Right renal pelvis (tissue), 4 donors: Measurements from ENCODE around the gene NEK4. TPM values are rescaled to one million over a fixed set of nuclear protein-coding genes. Genes with fewer than 3 reads are reported as not detected.

ENCODE experiments used
- DNase-seq, 4 donors: peaks; one replicate each; pipeline ENCODE4 v3.0.0-alpha.2; 2013; ENCODE audit warnings: low read depth in 4 of 4, low spot score in 3 of 4, missing footprints in 1 of 4
- polyA plus RNA-seq, 4 donors: library from polyadenylated mRNA; unstranded; fragments of 120-200 nt; gene quantifications; one replicate each; pipeline ENCODE4 v1.2.1, GENCODE V29; 2013; ENCODE audit not compliant: insufficient read length in 4 of 4

NEK4 gene
- polyA plus RNA-seq, 4 donors: 23.0 to 27.6 (median 25.6) TPM

DNA sequence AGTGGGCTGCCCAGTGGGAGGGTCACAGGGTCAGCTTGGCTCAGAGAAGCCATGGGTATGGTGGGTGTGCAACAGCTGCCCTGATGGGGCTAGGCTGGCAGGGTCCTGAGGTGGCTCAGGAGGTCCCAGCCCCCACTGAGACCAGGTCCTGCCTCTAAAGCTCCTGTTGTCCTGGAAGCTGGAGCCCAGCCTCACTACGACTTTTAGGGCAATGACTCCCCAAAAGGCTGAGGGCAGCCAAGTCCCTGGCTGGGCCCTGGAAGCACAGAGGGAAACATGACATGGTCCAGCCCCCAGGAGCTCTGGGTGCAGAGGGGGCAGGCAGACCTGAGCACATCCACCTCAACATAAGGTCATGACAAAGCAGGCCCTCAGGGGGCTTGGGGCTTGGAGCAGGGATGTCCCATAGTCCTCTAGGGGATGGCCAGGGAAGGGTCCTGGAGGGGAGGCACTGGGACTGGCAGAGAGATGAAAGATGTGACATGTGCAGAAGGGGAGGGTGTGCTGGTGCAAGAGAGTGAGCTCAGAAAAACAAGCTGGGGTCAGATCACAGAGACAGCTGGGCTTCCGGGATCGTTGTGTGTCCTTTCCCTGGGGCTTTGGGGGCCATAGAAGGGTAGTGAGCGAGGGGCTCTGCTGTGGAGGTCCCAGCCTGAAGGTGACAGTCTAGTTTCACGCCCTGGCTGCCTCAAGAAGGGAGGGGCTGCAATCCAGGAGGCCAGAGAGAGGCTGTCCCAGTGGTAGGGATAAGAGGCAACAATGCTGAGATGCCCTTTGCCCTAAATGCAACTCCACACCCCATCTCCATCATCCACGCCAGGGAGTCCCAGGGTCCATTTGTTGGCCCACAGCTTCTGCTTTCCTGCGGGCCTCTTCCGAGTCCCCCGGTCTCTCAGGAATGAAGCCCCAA is 23.2 kb upstream of the NEK4 start:
- no peak for DNase-seq

DNA sequence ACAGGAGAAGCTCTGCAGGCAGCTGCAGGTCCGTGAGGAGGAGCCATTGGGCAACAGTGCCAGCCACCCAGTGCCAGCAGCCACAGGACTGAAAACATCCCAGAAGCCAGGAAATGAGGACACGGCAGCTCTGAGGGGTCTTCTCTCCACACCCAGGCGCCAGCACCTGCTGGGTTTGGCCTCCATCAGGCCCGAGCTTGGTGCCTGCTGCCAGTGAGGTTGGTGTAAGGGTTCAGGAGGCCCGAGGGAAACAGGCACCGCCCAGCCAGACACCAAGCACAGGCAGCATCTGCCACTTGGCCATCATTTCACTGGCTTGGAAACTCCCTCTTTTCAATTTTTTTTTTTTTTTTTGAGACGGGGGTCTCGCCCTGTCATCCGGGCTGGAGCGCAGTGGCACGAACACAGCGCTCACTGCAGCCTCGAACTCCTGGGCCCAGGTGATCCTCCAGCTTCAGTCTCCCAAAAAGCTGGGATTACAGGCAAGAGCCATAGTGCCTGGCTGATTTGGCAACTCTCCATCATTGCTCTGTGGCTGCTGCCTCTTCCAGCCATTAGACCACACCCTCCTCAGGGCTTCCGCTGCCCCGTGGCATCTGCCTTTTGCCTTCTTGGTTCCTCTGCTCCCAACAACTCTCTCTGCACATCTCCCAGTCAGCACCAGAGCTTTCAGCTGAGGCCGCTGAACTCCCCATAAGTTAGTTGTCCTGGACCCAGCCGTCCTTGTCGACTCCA is 22.4 kb upstream of the NEK4 start:
- DNase-seq: no peak

DNA sequence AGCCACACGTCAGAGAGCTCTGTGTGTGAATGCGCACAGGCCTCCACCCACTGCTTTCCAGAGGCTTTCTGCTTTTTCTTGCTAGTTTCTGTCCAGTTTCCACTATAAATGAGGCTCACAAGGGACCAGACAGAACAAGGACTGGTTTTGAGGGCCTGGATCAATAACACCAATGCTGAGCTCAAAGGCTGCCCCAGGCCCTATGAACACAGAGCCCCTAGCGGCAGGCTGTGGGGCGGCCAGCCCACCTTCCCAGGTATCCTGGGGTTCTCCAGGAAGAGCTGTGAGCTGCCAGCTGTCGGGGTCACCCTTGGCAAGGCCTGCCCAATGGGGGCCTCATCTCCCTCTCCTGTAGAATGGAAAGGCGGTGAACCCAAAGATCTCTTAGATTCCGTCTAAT is 21.7 kb upstream of the NEK4 start:
- no peak for DNase-seq

DNA sequence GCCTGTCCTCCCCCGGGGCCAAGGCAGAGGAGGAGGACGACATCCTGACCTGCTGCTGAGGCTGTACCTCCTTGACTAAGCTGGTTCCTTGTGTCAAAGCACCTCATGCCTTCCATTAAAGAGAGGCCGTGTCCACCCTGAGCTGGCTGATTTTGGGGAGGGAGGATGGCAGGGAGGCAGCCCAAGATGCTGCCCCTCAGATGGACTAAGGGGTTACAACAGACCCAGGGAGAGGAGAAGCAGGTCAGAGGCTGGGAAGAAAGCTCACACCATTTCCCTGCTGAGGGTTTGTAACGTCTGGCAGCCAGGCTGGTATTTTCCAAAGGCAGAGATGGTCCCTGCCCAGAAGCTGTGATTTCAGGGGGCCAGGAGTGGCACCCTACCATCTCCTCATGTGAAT is 21.2 kb upstream of the NEK4 start:
- DNase-seq: no peak

DNA sequence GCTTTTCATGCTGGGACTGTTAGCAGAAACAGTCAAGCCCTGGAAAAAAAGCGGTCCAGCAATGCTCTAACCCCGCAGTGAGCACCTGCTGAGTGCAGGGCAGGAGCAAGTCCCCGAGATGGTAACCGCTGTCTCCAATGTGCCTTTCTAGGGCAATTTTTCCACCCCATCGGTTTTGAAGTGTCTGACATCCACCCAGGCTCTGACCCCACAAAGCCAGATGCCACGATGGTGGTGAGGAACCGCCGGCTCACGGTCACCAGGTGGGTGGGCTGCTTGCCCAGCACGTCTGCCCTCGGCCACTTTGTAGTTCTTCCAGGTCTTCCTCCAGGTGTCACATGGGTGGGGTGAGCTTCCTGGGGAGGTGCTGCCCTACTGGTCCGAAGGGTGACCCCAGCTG is 20.6 kb upstream of the NEK4 start:
- no peak for DNase-seq

DNA sequence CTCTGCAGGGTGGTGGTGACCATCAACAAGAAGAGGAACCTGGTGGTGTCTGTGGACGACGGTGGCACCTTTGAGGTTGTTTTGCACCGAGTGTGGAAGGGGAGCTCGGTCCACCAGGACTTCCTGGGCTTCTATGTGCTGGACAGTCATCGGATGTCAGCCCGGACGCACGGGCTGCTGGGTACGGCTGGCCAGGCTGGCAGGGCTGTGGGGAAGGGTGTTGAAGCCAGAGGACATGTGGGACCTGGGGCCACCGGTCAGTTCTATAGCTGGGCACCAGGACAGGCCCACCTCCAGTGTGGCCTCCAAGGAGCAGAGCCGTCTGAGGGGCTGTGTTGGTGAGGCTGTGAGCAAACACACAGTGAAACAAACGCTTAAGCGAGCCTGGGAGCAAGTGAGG is 20.0 kb upstream of the NEK4 start:
- no peak for DNase-seq

DNA sequence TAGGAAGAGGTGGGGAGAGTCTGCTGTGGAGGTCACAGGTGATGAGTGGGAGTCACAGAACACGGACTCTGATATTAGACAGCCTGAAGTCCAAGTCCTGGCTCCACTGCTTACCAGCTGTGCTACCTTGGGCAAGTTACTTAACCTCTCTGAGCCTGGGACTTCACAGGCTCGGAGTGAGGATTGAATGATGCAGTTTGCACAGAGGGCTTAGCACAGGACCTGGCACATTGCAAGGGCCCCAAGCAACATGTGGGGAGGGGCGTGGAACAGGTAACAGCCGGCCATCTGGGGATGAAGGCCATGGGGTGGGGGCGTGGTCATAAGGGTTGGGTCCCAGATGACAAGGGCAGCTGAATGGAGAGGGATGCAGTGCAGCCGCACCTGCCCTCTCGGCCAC is 19.6 kb upstream of the NEK4 start:
- no peak for DNase-seq

DNA sequence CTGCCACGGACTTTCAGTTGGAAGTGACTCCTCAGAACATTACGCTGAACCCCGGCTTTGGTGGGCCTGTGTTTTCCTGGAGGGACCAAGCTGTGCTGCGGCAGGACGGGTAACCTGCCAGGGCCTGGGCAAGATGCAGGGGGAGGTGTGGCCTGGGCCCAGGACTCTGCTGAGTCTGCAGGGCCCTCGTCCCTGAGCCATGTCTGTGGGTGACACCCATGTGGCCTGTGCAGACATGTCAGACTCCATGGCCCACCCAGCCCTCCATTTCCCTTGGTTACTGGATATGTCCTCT is 19.0 kb upstream of the NEK4 start:
- DNase-seq: no peak

DNA sequence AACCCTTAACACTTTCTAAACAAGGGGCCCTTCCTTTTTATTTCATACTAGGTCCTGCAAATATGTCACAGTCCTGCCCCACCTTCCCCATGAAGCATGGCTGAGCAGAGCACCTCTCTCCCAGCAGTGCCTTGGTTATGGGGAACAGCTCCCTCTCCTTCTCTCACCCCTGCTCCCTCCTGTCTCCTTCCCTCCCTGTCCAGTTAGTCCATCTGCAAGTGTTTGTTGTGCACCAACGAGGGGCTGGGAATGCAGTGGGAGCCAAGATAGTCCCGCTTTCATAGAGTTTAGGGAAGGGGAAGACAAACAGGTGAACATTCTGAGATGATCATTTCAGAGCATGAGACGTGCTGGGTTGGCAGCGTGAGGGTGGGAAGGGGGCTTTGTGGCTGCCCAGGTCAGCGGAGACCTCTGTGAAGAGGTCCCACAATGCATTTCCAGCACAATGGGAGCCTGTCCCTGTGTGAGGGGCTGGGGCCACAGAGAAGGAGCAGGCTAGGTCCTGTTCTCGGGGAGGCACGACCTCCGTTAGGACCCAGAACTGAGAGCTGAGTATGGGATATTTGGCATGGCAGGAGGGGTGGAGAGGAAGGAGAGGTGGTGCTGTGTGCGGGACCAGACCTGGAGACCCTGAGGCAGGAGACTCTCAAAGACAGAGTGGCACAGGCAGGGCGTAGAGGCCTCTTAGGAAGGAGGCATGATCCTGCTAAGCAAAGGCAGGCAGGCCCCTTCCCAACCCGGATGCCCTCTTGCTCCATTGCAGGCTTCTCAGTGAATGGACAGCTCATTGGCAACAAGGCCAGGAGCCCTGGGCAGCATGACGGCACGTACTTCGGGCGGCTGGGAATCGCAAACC is 18.4 kb upstream of the NEK4 start:
- DNase-seq: no peak

DNA sequence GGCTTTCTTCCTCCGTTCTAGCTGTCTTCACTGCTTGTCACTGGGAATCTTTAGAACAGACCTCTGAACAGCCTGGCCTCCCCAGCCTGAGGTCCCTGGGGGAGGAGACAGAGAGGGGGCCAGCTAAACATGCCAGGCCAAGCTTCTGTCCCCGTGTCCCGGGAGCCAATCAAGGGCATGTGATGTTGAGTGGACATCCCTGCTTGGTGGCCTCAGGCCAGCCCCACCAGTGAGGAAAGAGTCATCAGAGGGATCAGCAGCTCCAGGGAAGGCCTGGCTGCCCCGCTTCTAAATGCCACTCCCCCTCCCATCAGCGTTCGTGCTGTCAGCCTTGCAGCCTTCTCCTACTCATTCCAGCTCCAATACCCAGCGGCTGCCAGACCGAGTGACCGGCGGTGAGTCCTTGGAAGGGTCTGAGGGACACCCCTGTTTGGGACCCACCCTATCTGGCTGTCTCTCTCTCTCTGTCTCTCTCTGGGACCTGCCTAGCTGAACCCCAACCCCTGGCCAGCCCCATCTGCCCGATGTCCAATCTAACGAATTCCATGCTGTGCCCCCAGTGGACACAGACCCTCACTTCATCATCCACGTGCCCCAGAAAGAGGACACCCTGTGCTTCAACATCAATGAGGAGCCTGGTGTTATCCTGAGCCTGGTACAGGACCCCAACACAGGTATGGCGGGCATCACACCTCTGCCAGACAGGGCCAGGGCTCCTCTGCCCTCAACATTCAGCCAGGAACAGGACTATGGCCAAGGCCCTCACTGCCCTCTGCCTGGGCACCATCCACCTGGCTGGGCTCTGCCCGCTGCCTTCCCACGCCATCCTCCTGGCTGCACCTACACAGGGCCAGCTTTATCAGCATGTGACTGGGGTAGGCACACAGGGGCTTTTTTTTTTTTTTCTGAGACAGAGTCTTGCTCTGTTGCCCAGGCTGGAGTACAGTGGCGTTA is 17.2 kb upstream of the NEK4 start:
- no peak for DNase-seq

DNA sequence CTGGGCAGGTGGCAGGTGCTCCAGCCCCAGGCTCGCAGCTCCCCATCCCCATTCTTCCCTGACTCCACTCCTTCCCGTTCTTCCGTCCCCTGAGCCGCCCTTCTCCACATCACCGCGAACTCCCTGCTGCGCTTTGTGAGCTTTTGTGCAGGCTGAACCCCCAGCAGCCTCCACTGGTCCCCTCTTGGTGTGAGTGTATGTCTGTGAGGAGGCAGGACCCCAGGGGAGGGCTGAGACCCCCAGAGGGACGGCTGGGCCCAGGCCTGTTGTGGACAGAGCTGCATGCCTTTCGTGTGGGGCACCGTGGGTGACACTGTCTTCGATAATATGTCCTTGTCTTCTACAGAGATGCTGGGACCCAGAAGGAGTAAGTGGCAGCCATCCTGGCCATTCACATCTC is 16.5 kb upstream of the NEK4 start:
- DNase-seq: no peak

DNA sequence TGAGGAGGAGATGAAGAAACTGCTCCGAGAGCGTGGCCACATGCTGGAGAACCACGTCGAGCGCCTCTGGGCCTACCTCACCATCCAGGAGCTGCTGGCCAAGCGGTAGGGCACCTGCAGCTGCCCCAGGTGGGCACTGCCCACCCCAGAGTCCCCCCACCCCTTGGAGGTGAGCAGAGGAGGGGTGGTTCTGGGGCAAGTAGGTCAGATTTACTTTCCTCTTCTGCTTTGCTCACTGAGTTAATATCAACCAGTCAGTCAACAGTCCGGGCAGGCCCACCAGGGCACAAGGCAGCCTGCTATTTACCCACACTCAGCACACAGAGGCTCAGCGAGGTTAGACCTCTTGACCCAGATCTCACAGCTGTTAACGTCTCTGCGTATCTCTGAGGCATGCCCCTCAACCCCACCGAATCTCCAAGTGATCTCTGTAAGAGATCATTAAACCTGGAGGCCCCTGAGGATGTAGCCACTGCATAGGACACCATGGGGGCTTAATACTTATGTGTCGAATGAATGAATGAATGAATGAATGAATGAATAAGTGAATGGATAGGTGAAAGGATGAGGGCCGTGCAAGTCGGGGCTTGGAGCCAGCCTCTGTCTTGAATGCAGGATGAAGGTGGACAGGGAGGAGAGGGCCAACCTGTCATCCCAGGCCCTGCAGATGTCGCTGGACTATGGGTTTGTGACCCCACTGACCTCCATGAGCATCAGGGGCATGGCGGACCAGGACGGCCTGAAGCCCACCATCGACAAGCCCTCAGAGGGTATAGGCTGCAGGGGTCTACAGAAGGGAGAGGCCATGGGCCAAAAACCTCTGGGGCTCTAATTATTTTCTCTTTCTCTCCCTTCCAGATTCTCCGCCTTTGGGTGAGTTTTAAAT is 15.8 kb upstream of the NEK4 start:
- DNase-seq: no peak

DNA sequence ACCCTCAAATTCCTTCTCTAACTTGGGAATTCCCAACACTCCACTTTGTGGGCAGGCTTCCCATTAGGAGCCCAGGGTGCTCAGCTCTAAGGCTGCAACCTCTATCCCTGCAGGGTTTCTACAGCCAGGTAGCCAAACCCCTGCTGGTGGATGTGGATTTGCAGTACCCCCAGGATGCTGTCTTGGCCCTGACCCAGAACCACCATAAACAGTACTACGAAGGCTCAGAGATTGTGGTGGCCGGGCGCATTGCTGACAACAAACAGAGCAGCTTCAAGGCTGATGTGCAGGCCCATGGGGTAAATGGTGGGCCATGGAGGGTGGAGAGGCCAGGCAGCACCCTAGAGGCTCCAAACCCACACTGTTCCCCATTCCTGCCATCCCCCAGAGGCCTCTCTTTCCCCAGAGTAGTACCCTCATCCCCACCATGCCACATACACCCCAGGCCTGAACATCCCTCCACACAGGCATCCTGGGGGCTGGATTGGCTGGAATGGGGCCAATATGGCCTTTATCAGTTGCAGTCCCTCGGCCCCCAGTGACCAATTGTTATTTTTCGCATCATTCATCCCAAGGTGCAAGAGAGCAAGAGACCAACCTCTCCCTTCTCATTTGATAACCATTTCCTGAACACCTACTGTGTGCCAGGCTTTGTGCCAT is 14.3 kb upstream of the NEK4 start:
- DNase-seq: no peak

DNA sequence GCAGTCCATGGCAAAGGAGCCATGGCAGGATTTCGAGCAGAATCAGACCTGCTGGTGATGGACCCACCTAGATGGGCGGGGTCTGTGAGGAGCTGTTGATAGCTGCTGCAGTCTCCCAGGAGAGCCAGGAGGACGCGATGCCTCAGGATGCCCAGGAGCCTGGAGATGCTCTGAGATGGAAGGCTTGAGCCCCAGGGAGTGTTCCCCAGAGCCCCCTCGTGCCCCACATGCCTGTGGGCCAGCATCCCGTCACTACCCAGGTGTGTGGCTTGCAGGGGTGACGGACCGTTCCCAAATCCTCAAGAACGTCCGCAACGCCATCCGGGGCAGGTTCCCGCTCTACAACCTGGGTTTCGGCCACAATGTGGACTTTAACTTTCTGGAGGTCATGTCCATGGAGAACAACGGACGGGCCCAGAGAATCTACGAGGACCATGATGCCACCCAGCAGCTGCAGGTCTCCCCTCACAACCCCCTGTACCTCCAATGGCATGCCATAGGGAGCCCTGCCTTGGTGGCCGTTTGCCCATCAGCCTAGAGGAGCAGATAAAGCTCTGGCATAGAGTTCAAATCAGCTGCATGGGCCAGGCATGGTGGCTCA is 13.4 kb upstream of the NEK4 start:
- no peak for DNase-seq

DNA sequence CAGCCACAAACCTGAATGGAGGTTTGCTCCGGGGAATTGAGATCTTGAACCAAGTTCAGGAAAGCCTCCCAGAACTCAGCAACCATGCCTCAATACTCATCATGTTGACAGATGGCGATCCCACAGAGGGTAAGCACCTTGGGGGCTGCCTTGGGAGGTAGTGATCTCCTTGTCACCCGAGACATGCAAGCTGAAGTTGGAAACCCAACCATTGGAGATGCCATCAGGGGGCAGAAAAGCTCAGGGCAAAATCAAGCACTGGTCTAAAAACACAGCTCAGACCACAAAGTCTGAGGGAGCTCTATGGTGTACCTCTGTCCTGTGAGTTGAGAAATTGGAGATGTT is 12.4 kb upstream of the NEK4 start:
- DNase-seq: no peak

DNA sequence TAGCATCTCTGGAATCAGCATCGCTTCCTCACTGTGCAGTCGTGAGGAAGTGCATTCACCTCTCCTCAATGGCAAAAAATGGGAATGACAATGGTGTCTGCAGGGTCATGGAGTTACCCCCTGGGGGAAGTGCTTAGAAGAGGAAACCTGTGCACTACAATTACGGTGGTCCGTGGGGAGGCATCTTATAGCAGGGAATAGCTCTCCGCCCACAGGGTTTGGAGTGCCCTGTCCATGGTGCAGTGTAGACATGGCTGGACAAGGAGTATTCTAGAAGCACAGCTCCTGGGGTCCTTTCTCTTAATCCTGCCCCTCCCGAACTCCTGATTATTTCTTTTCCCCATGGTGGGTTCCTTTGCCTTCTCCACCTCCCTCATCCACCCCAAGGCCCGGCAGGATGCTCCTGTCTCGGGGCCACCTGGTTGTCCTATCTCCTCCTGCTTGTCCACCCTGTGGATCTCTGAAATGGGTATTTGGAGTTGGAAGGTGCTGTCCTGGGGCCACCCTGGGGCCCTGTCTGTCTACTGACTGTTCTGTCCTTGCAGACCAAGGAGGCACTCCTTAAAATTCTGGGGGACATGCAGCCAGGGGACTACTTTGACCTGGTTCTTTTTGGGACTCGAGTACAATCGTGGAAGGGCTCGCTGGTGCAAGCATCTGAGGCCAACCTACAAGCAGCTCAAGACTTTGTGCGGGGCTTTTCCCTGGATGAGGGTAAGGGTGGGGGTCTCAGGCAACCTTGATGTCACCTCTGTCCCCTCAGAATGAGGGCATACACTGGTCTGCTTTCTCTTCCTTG is 11.9 kb upstream of the NEK4 start:
- no peak for DNase-seq

DNA sequence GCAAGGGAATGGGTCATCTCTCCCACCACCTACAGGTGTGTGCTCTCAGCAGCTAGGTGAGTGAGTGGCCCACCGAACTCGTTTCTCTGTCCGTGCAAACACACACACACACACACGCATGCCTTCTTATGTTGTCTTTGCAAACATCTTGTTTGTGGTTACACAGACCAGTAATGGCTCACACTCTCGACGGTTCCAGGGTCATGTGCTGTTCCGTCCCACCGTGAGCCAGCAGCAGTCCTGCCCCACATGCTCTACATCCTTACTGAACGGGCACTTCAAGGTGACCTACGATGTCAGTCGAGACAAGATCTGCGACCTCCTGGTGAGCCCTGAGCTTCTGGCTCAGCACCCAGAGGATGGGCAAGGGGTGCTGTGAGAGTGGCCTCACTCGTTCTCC is 11.0 kb upstream of the NEK4 start:
- no peak for DNase-seq
